K562 (cell line): ENCODE measurements around the gene FXYD4. TPM values are rescaled to one million over a fixed set of nuclear protein-coding genes. Genes with fewer than 3 reads are reported as not detected.
"Not testable (repeated sequence)": the region's sequence is repeated elsewhere in the genome, so short reads cannot be mapped to it uniquely, and the experiment has no call there.

Experiments
- ATAC-seq: fragments of 200-7000 bp; cut with Tn5 transposase; 3 replicates; pipeline ENCODE4 v1.9.1; 2020; ENCODE audit warnings: moderate library complexity
- BruUV-seq: library from RNA; stranded (reverse); fragments of 400-500 nt; replicated peaks from 2 replicates; lab custom pipeline; 2021; lab: Mats Ljungman, UMichigan
- CTCF ChIA-PET: fragments of 300-600 bp; formaldehyde crosslinking; extraction: SDS; loops from one replicate; lab custom pipeline; 2021; ENCODE audit warnings: low intra/inter-chr PET ratio; lab: Yijun Ruan, JAX
- POLR2A ChIA-PET: fragments of 300-600, 350-650 bp; sonication (Branson Sonifier 250); formaldehyde crosslinking; extraction: SDS; loops from one replicate; lab custom pipeline; 2021; ENCODE audit warnings: antibody characterized with exemption, inconsistent platforms; lab: Yijun Ruan, JAX
- DNase-seq, 4 experiments: peaks; one replicate each; pipeline versions ENCODE4 v3.0.0 to v3.0.0-alpha.2; 2011 to 2018; ENCODE audit warnings: low spot score in 3 of 4, mixed read lengths in 3 of 4; ENCODE audit errors: extremely low read depth in 1 of 4
- FAIRE-seq: peaks from 2 replicates; lab custom pipeline; 2011; peaks lifted over from hg19 to GRCh38; lab: Jason Lieb, UNC
- H2AFZ ChIP-seq: 2 replicates; pipeline ENCODE4 v1.6.0; 2011; ENCODE audit warnings: low read depth, low read length, control low read depth, inconsistent platforms
- H3K27ac ChIP-seq: fragments of 200-600 bp; 3 replicates; pipeline ENCODE4 v1.8.0; 2011; ENCODE audit warnings: low read depth, mild to moderate bottlenecking, control low read depth, inconsistent platforms, low read length, moderate library complexity, mixed read lengths; ENCODE audit errors: extremely low read depth
- H3K27me3 ChIP-seq, 2 experiments: fragments of 300-600 bp in 1 of 2; 2 replicates in 1 of 2; 3 replicates in 1 of 2; pipeline versions ENCODE4 v1.6.0 to v1.8.0; 2011; ENCODE audit warnings: inconsistent platforms in 2 of 2, low read length in 2 of 2, mild to moderate bottlenecking in 1 of 2, mixed read lengths in 1 of 2, moderate library complexity in 1 of 2; ENCODE audit not compliant: control insufficient read depth in 2 of 2, insufficient read depth in 2 of 2
- H3K36me3 ChIP-seq: fragments of 300-600 bp; 3 replicates; pipeline ENCODE4 v1.8.0; 2011; ENCODE audit warnings: mild to moderate bottlenecking, low read length, inconsistent platforms; ENCODE audit not compliant: control insufficient read depth, insufficient read depth
- H3K4me1 ChIP-seq, 2 experiments: fragments of 200-600 bp in 1 of 2; replicated peaks in 1 of 2; 2 replicates in 1 of 2; 3 replicates in 1 of 2; pipeline versions ENCODE4 v1.5.1 to v1.8.0; 2011; ENCODE audit warnings: inconsistent platforms in 2 of 2, low read length in 2 of 2, mild to moderate bottlenecking in 1 of 2, mixed read lengths in 1 of 2, moderate library complexity in 1 of 2; ENCODE audit not compliant: control insufficient read depth in 2 of 2, insufficient read depth in 2 of 2
- H3K4me2 ChIP-seq: 2 replicates; pipeline ENCODE4 v1.6.1; 2011; ENCODE audit warnings: low read length, control low read depth, inconsistent platforms, mixed read lengths; ENCODE audit not compliant: insufficient read depth
- H3K4me3 ChIP-seq: fragments of 200-600 bp; sonication (generic), shearing (Covaris generic); 2 replicates; pipeline ENCODE4 v1.5.1; 2016; ENCODE audit warnings: control low read depth, inconsistent platforms
- H3K79me2 ChIP-seq: fragments of 200-600 bp; 3 replicates; pipeline ENCODE4 v1.8.0; 2011; ENCODE audit warnings: low read length, inconsistent platforms; ENCODE audit not compliant: control insufficient read depth, insufficient read depth
- H3K9ac ChIP-seq, 2 experiments: 2 replicates each; pipeline versions ENCODE4 v1.6.0 to v1.6.1; 2011; ENCODE audit warnings: low read depth in 2 of 2, low read length in 2 of 2, control low read depth in 1 of 2, inconsistent platforms in 1 of 2, mild to moderate bottlenecking in 1 of 2, mixed read lengths in 1 of 2; ENCODE audit not compliant: insufficient read depth in 1 of 2
- H3K9me1 ChIP-seq: one replicate; pipeline ENCODE4 v1.6.0; 2011; ENCODE audit warnings: inconsistent platforms, mild to moderate bottlenecking, low read length, moderate library complexity; ENCODE audit not compliant: control insufficient read depth, insufficient read depth
- H3K9me3 ChIP-seq: replicated peaks from 2 replicates; pipeline ENCODE4 v1.5.1; 2011; ENCODE audit warnings: low read depth, low read length, inconsistent platforms; ENCODE audit not compliant: control insufficient read depth, insufficient read depth
- H4K20me1 ChIP-seq: replicated peaks from 2 replicates; pipeline ENCODE4 v1.6.1; 2011; ENCODE audit warnings: low read length, inconsistent platforms, mixed read lengths; ENCODE audit not compliant: control insufficient read depth, insufficient read depth
- PCBP1 ChIP-seq: fragments of 200-400 bp; formaldehyde crosslinking; IDR thresholded peaks from 2 replicates; pipeline ENCODE4 v1.6.1; 2018; ENCODE audit warnings: mild to moderate bottlenecking, low read depth, low read length; ENCODE audit not compliant: poor library complexity, severe bottlenecking
- PHF21A ChIP-seq: fragments of 450-650 bp; IDR thresholded peaks from 2 replicates; pipeline ENCODE4 v1.6.1; 2017; ENCODE audit warnings: low read depth, borderline replicate concordance
- RUNX1 ChIP-seq: sonication (generic); IDR thresholded peaks from 2 replicates; pipeline ENCODE4 v1.6.1; 2016; ENCODE audit warnings: antibody characterized with exemption, low read depth
- ZNF263 ChIP-seq: sonication (generic); formaldehyde crosslinking; IDR thresholded peaks from 2 replicates; pipeline ENCODE4 v1.8.0; 2022; ENCODE audit warnings: mild to moderate bottlenecking, missing genetic modification reagents, borderline replicate concordance
- WGBS: fragments of 100-300 bp; shearing (Covaris generic); methylation state at CpG from one replicate; pipeline ENCODE4 v1.1.6; 2016; ENCODE audit warnings: low coverage, mixed read lengths; ENCODE audit not compliant: insufficient coverage; ENCODE audit errors: missing lambda C conversion rate; 5-methylcytosine and 5-hydroxymethylcytosine counted together
- in situ Hi-C: fragments of 300-500 bp; cut with MboI; formaldehyde crosslinking; loops from 4 replicates; pipeline ENCODE4 v1.15.0; 2018; ENCODE audit warnings: inconsistent platforms, mixed read lengths
- intact Hi-C: fragments of 100-400 bp; cut with micrococcal nuclease; formaldehyde crosslinking; loops from 2 replicates; pipeline ENCODE4 v1.14.2; 2022
- polyA plus RNA-seq, 8 experiments: library from polyadenylated mRNA; depleted of rRNA in 4 of 8; stranded (reverse) in 5 of 8; unstranded in 3 of 8; fragments of >200 nt; fragmentation: Nextera tagmentation in 2 of 8; fragmentation: Illumina TruSeq in 1 of 8; extraction: Ambion mirVana in 2 of 8; extraction: Trizol in 1 of 8; gene quantifications; 2 replicates each; pipeline versions ENCODE4 v1.2.1 to v1.2.3, GENCODE V29; 2011 to 2014; ENCODE audit warnings: inconsistent platforms in 1 of 8, missing spikeins in 1 of 8
- total RNA-seq, 7 experiments: library from RNA; depleted of rRNA in 6 of 7; stranded (reverse); fragments of >200 nt in 6 of 7; fragmentation: Illumina TruSeq in 2 of 7; extraction: Trizol in 2 of 7; gene quantifications; 2 replicates each; pipeline versions ENCODE4 v1.2.1 to v1.2.3, GENCODE V29; 2011 to 2021; ENCODE audit warnings: low replicate concordance in 1 of 7

FXYD4 gene
- total and polyA plus RNA-seq, 9 of the 15 experiments (the other 6 are each of a cell fraction or from before 2014, with no cell fraction given) = not detected

GRCh38 chr10:43327986-43328385 lies 43.5 kb upstream of the FXYD4 start (continued):
- TF ChIP-seq PHF21A (no peak), RUNX1 (no peak)

GRCh38 chr10:43328810-43329209 lies 42.6 kb upstream of the FXYD4 start:
- intact Hi-C loops, H3K4me3 ChIP-seq, H3K9me3 ChIP-seq, FAIRE-seq, in situ Hi-C loops, H3K9ac ChIP-seq, H3K79me2 ChIP-seq, DNase-seq, CTCF ChIA-PET, H3K36me3 ChIP-seq, H4K20me1 ChIP-seq, H3K4me2 ChIP-seq, H3K27ac ChIP-seq, ATAC-seq, BruUV-seq, POLR2A ChIA-PET, H3K4me1 ChIP-seq, H3K9me1 ChIP-seq, H2AFZ ChIP-seq: not testable (repeated sequence)
- H3K27me3 ChIP-seq = peaks cover 50 to 65% of the 10 kb centered on the region in 2 experiments
- 33% methylated on average over 13 of the region's 18 CpGs for WGBS

- H3K9ac ChIP-seq, H3K4me2 ChIP-seq, POLR2A ChIA-PET, H3K79me2 ChIP-seq, H3K4me3 ChIP-seq, FAIRE-seq, H3K9me3 ChIP-seq, ATAC-seq, BruUV-seq, H3K9me1 ChIP-seq, H3K36me3 ChIP-seq, in situ Hi-C loops, H2AFZ ChIP-seq: not testable (repeated sequence)
- CTCF ChIA-PET = interaction anchor here (0.6 kb wide), 1 partner anchor 362 kb away, joined by 6 read pairs; no protein-coding TSS in a partner anchor
- WGBS = 8% methylated on average over 35 of the region's 40 CpGs
- TF ChIP-seq PCBP1 (peak; percentile 25), ZNF263 (0 out of 2 replicates have a peak, but pooled peaks have one; percentile 6)
- TF ChIP-seq, all 486 proteins: peak for 2; not testable (repeated sequence) for 484
- intact Hi-C loops, H3K27ac ChIP-seq, H3K4me1 ChIP-seq, H4K20me1 ChIP-seq, DNase-seq: not testable (repeated sequence)
- H3K27me3 ChIP-seq = peaks cover 53 to 66% of the 10 kb centered on the region in 2 experiments
Measured at GRCh38 chr10:43329246-43329885, 42.1 kb upstream of the FXYD4 start.
